Glutamatergic neuron (in vitro differentiated cells): ENCODE measurements around the gene TMEM229B. TPM values are rescaled to one million over a fixed set of nuclear protein-coding genes. Genes with fewer than 3 reads are reported as not detected.

Experiments used
- DNase-seq: peaks from one replicate; pipeline ENCODE4 v3.0.0; 2022
- H3K27ac Mint-ChIP-seq: one replicate; pipeline ENCODE4 v1.8.0; 2020; ENCODE audit warnings: mild to moderate bottlenecking, mixed read lengths, inconsistent platforms; ENCODE audit not compliant: unreplicated experiment
- H3K27me3 Mint-ChIP-seq: one replicate; pipeline ENCODE4 v1.8.0; 2020; ENCODE audit warnings: mild to moderate bottlenecking, moderate library complexity, mixed read lengths, inconsistent platforms; ENCODE audit not compliant: unreplicated experiment
- H3K36me3 Mint-ChIP-seq: one replicate; pipeline ENCODE4 v1.8.0; 2020; ENCODE audit warnings: mild to moderate bottlenecking, mixed read lengths, inconsistent platforms; ENCODE audit not compliant: unreplicated experiment
- H3K4me1 Mint-ChIP-seq: one replicate; pipeline ENCODE4 v1.8.0; 2020; ENCODE audit warnings: mild to moderate bottlenecking, low read depth, mixed read lengths, inconsistent platforms; ENCODE audit not compliant: unreplicated experiment
- H3K4me3 Mint-ChIP-seq: one replicate; pipeline ENCODE4 v1.8.0; 2020; ENCODE audit warnings: mild to moderate bottlenecking, mixed read lengths, inconsistent platforms; ENCODE audit not compliant: unreplicated experiment
- H3K9me3 Mint-ChIP-seq: one replicate; pipeline ENCODE4 v1.8.0; 2020; ENCODE audit warnings: mild to moderate bottlenecking, moderate library complexity, mixed read lengths, inconsistent platforms; ENCODE audit not compliant: unreplicated experiment
- CTCF ChIP-seq: fragments of 200-600 bp; sonication (generic); IDR thresholded peaks from one replicate; pipeline ENCODE4 v1.5.0; 2021; ENCODE audit not compliant: partially characterized antibody, unreplicated experiment
- total RNA-seq: library from RNA; stranded (reverse); fragmentation: NEBNext Ultra II Directional; extraction: Animal tissue kit (Norgen Biotek cat#: 25700); gene quantifications from one replicate; pipeline ENCODE4 v1.2.1, GENCODE V29; 2021; ENCODE audit not compliant: unreplicated experiment

The TMEM229B gene
- total RNA-seq, 1 donor from 2014 or later, result 7.5 TPM

DNA sequence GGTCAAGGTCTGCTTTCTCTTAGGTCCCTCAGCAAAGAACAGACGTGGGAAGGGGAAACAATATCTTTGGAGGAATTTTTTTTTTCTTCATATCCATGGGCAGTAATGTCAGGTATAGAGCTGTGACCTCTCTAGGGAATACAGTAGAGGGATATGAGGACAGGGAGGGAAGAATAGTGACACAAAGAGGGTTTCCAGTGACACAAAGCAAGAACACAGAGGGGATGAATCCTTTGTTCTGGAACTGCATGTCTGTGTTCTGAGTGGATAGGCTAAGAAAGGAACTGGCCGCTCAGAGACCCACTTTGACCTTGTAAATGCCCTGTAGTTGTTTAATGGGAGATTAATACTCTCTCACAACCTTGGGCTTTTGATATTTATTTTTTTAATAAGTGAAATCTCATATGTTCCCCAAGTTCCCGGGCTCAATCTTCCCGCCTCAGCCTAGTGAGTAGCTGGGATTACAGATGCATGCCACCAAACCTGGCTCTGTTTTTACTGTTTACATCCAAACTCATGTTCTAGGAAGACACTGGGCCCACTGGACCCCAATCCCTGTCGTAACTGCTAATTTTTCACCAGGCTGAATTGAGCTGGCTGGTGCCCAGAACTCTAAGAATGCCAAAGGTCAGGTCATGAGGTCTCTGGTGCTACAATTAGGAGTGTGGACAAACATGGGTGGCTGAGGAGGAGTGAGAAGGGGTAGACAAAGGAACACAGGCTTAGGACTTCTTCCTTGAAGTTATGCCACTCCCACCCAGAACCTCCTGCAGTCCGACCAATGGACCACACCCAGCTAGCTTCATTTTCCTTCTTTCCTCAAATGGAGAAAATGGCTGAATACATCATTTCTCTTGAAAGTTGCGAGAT is 35.5 kb upstream of the TMEM229B start:
- no peak overlapping the region for H3K27ac Mint-ChIP-seq
- no peaks in the 10 kb centered on the region for H3K4me1 Mint-ChIP-seq
- peaks cover 2% of the 10 kb centered on the region for H3K27me3 Mint-ChIP-seq
- TF ChIP-seq CTCF, result no peak
- H3K9me3 Mint-ChIP-seq, result no peaks in the 10 kb centered on the region
- H3K36me3 Mint-ChIP-seq, result no peaks in the 10 kb centered on the region
- H3K4me3 Mint-ChIP-seq, result no peak overlapping the region
- no peak for DNase-seq

GRCh38 chr14:67522270-67522669 is 33.7 kb upstream of the TMEM229B start:
- Mint-ChIP-seq H3K27me3 (peaks cover 5% of the 10 kb centered on the region), H3K27ac (no peak overlapping the region), H3K9me3 (no peaks in the 10 kb centered on the region)

GRCh38 chr14:67520482-67520881 is 32.0 kb upstream of the TMEM229B start:
- no peak for DNase-seq
- Mint-ChIP-seq H3K4me1 (no peaks in the 10 kb centered on the region), H3K4me3 (no peak overlapping the region), H3K27ac (no peak overlapping the region), H3K9me3 (no peaks in the 10 kb centered on the region), H3K27me3 (peaks cover 7% of the 10 kb centered on the region), H3K36me3 (no peaks in the 10 kb centered on the region)
- TF ChIP-seq CTCF, result no peak

More at GRCh38 chr14:67522270-67522669, 33.7 kb upstream of the TMEM229B start:
- H3K4me3 Mint-ChIP-seq, result no peak overlapping the region
- no peaks in the 10 kb centered on the region for H3K4me1 Mint-ChIP-seq
- DNase-seq, result no peak
- TF ChIP-seq CTCF, result no peak
- H3K36me3 Mint-ChIP-seq, result no peaks in the 10 kb centered on the region

DNA sequence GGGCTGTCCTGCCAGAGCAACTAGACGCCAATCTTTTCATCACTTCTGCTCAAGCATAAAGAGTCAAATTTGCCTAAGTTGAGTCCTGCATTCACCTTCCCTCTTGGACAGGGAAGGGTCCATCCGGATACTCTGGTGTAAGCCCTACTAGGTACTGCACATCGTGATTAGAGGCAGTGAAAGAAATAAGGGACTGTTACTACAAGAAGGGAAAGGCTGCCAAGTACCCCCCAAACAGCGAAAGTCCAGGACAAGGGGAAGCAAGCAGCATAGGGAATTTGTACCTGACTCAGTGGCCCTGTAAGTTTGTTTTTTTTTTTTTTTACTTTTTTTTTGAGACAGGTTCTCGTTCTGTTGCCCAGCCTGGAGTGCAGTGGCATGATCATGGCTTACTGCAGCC is 30.9 kb upstream of the TMEM229B start:
- H3K9me3 Mint-ChIP-seq, result no peaks in the 10 kb centered on the region
- TF ChIP-seq CTCF, result no peak
- H3K27me3 Mint-ChIP-seq, result peaks cover 7% of the 10 kb centered on the region

GRCh38 chr14:67517083-67517482 is 28.6 kb upstream of the TMEM229B start:
- H3K36me3 Mint-ChIP-seq, result no peaks in the 10 kb centered on the region
- DNase-seq, result peak; percentile 49
- peaks cover 11% of the 10 kb centered on the region for H3K4me1 Mint-ChIP-seq
- no peak for TF ChIP-seq CTCF
- peaks cover 7% of the 10 kb centered on the region for H3K9me3 Mint-ChIP-seq
- peaks cover 10% of the 10 kb centered on the region for H3K27me3 Mint-ChIP-seq
- H3K27ac Mint-ChIP-seq, result no peak overlapping the region
- no peak overlapping the region for H3K4me3 Mint-ChIP-seq

More for the DNA sequence above, 30.9 kb upstream of the TMEM229B start:
- Mint-ChIP-seq H3K36me3 (no peaks in the 10 kb centered on the region), H3K4me1 (no peaks in the 10 kb centered on the region), H3K27ac (no peak overlapping the region), H3K4me3 (no peak overlapping the region)
- DNase-seq, result no peak
